HG03135 (cell line): ENCODE results near the gene RAB8A.

Experiments
- ATAC-seq: cut with Tn5 transposase; IDR thresholded peaks from one replicate; pipeline ENCODE4 v1.9.1; 2021; ENCODE audit warnings: mild to moderate bottlenecking, moderate library complexity; ENCODE audit not compliant: unreplicated experiment

The RAB8A gene

DNA sequence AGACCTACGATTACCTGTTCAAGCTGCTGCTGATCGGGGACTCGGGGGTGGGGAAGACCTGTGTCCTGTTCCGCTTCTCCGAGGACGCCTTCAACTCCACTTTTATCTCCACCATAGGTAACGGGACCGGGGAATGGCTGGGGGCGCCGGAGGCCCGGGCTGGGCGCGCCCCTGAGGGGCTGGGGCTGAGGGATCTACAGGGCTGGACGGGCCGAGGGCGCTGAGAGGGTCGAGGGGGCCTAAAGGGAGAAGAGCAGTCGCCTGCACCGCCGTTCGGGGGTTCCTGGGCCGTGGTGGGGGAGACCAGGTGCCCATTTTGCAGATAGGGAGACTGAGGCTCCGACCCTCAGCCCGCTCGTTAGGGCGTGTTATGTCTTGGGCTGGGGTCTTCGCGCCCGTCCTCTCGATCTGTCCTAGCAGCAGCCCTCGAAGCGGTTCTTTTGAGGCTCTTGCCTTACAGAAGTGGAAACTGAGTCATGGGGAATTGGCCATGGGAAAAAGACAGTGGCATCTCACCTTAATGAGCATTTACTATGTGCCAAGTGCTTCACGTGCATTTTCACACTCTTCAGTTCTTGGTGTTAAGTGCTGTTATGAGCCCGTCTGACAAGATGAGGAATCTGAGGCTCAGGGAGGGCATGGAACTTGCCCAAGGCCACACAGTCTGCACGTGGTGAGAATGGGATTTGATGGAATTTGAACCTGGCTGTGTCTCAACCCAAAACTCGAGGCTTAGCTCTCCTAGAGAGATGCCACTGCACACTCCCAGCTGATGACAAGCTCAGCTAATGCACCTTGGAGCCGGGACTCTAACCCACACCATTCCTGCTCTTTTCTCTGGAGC, 442 bp downstream of the RAB8A start:
- peak; percentile 4 for ATAC-seq

DNA sequence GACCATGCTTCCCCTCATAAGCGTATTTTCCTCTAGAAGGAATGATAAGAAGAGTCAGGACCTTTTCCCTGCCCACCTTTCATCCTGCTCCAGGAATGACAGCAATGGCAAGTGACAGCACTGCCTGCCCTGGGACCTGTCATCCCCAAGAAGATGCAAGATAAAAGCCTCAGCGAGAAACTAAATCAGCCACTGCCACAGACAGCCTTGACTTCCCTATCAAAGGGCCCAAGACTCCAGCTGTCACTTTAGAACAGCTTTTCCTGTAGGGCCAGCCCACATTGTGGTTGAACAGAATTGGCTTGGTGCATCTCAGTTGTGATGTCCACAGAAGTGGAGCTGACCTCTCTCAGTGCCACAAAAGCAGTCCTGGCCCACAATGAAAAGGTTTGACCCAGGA, 1.1 kb downstream of the RAB8A start:
- no peak for ATAC-seq

DNA sequence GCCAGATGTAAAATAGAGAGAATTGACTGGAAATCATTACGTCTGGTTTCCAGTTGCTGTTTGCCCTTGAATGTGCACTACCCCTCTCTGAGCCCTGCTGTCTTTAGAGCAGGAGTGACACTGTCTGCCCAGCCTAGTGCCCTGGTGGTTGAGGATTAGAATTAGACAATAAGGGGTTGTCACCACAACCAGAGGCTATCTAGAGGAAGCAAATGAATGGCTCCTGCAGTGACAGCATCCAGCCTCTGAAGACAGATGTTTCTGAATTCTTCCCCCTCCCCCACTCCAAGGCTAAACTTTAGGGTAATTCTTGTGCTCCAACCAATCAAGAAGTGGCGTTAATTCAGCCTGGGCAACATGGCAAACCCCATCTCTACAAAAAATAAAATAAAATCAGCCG, 2.0 kb downstream of the RAB8A start:
- ATAC-seq = no peak

DNA sequence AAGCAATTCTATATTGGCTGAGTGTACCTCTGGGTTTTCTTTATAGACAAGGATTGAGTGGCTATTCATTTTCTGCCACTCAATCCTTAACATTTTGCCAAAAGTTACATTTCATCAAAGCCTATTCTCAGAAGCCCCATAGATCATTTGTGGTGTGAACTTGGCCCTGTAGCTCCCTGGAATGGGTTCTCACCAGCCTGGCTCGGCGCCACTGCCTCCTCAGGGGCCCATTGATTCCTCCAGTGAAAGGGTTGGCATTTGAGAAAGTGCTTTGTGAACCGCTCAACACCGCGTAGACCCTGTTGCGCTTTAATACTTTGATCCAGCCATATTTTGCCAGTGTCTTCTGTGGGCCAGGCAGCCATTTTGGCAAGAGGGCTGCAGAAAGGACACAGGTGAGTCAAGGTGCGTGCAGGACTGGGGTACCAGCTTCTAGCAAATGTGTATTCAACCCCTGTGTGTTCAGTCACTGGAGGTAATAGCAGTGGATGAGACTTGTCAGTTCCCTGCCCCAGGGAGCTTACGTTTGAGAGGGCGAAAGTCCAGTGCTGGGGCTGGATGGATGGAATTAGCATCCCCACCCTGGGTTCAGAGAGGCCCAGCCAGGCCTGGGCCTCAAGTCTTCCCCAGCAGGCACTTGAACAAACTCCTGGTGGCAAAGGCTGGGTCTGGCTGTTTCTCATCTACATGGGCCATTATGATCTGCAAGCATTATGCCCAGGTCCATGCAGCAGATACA, 3.8 kb downstream of the RAB8A start:
- ATAC-seq = no peak

DNA sequence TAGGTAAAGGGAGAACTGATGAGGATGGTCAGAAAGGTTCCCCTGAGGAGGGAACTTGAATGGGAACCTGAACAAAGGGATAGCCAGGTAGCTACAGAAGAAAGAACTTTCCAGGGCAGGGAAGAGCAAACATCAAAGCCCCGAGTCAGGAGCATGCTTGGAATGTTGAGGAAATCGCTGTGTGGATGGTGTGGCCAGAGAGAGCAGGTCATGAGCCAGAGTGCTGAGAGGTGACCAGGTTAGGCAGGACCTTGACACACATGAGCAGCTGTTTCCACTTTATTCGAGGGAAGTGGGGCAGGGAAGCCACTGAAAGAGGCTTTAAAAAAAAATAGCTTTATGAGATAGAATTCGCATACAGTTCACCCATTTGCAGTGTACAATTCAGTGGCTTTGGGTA, 4.4 kb downstream of the RAB8A start:
- no peak for ATAC-seq

DNA sequence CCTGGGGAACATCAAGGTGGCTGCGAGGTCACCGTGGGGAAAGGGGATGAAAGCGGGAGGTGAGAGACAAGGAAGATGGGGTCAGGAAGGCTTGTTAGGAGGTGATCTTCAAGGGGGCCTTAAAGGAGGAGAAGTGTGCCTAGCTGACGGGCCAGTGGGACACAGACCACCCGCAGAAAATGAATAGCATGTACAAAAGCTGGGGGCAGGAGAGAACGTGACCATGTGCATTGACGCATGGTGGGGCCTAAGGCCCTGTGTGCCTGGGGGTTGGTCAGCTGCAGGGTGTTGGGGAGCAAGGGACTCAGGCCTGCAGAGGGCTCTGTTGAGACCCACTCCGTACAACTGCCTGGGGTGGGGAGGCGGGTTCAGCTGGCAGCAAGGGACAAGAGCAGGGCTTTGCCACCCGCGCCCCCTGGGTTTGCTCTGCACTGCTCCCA, 5.9 kb downstream of the RAB8A start:
- ATAC-seq = no peak

DNA sequence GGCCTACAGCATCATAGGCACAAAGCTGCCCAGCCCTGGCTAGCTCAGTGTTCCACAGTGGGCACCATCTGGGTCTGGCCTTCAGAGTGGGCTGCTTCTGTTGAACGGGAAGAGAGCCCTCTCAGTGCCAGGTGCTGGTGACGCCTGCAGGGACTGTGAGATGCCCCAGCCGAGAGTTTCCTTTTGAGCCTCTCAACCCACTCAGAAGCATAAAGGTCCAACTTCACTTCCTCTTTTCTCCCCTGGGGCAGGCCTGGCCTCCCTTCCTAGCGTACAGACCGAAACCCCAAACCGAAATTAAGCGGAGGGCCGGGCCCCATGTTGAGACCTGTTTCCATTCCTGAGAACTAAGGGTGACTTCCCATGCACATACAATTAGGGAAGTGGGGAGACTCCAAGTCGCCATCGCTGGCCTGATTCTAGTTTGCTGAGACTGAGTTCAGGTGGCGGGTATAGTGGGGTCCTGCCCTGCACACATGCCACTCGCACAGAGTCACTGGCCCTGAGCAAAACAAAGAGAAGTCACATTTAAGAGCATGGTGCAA, 6.9 kb downstream of the RAB8A start:
- ATAC-seq = peak; percentile 76

DNA sequence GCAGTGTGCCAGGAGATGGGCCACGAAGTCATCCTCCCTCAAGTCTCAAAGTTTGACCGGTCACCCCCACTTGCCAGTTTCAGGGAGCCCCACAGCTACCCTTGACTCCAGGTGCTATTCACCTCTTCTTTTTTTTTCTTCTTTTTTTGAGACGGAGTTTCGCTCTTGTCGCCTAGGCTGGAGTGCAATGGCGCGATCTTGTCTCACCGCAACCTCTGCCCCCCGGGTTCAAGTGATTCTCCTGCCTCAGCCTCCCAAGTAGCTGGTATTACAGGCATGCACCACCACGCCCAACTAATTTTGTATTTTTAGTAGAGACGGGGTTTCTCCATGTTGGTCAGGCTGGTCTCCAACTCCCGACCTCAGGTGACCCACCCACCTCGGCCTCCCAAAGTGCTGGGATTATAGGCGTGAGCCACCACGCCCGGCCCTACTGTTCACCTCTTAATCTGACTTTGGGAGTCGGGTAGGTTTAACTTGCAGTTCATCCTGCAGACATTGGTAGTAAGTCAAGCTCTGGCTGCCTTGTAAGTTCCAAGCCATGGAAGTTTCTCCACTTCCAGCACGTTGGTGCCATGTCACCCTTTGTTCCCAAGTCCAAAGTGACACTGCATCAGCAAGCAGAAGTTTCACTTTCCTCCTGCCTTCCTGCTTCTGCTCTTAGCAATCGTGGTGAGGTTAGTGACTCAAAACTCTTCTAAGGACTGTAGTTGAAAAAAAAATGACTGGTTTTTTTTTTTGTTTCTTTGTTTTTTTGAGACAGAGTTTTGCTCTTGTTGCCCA, 7.6 kb downstream of the RAB8A start:
- peak; percentile 3 for ATAC-seq

DNA sequence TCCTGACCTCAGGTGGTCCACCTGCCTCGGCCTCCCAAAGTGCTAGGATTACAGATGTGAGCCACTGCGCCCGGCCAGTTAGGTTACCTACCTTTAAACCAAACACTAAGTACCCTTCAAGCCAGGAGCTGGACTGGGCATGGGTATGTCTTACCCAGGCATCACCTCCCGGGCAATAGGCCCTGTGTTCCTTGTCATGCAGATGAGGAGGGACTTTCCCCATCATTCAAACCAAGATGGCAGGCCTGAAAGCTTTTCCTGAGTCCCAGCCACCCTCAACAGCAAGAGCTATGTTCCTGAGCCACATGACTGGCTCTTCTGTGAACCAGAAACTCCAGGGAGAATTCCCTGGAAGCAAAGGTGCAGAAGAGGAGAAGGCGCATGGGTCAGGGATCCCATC, 9.5 kb downstream of the RAB8A start:
- no peak for ATAC-seq

DNA sequence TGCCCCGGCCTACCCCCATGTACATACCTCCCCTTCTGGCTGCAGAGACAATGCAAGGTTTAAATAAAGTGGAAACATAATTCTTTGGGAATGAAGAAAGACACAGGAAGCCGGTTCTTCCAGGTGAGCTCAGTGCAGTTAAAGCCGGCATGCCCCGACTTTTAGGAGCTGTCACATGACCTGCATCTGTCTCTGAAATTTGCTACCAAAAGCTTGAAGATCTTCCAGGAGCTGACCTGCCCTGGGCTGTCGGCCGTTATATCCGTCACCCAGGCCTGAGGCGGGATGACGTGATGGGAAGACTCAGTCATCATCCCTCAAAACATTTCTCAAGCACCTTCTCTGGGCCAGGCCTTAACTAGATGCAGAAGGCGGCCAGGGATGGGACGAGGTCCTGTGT, 10.3 kb downstream of the RAB8A start:
- ATAC-seq = no peak

DNA sequence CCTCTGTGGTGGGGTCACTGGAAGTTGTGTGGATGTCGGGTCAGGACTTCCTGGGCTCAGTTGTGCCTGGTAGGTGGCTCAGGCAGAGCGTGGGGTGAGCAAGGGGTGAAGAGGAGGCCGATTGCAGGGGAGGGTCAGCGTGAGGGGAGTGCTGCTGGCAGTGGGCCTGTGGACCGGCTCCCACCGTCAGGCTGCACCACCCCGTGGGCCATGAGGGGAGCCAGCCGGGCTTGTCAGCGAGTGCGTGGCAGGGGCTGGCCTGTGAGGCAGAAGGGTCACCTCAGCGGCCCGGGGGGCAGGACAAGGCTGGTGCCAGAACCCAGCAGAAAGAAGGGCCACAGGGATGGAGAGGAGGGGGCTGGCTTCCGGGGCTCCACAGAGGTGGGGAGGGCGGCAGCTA, 13.3 kb downstream of the RAB8A start:
- no peak for ATAC-seq

DNA sequence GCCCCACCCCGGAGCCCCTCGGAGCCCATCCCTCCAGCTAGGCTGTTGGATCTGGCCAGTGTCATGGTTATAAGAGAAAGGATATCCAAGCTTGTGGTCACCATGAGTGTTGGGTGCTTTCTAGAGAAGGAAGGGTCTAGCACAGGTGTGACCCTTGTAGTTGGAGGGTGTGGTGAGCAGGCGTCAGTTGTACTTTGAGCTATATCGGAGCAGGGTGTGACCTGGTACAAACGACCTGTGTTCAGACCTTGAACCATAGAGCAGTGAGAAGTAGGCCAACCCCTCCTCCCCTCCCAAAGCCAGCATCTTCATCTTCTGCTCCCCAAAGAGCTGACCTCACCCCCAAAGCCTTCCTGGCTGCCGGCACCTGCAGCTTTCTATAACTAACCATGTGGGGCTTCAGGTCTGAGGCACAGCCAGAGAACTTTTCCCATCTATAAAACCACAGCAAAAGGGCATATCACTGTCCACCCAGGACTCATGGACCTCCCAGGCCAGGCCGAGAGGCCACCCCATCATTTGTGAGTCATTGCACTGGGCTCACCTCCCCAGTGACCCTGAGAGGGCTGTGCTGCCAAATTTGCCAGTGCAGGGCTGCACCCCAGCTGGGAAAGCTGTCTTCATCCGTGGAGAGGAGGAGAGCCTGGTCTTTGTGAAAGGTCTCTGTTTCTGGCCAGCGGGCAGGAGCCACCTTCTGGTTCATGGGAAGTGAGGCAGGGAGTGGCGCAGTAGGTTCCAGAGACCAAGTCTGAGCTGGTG, 14.2 kb downstream of the RAB8A start:
- ATAC-seq = no peak

DNA sequence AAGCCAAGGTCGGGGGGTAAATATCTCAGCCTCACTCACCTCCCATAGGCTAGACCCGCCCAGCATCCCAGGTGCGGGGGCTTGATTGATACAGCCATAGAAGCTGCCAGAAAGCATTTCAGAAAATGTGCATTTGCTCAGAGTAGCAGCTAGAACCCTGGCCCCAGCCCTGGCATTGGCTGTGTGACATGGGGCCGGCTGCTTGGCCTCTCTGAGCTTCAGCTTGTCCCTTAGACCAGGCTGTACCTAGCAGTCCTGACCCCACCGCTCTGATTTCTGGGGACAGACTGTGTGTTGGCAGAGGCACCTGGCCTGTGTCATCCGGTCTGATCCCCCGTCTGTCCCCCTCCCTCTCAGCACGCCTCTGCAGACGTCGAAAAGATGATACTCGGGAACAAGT, 15.4 kb downstream of the RAB8A start:
- ATAC-seq = no peak

DNA sequence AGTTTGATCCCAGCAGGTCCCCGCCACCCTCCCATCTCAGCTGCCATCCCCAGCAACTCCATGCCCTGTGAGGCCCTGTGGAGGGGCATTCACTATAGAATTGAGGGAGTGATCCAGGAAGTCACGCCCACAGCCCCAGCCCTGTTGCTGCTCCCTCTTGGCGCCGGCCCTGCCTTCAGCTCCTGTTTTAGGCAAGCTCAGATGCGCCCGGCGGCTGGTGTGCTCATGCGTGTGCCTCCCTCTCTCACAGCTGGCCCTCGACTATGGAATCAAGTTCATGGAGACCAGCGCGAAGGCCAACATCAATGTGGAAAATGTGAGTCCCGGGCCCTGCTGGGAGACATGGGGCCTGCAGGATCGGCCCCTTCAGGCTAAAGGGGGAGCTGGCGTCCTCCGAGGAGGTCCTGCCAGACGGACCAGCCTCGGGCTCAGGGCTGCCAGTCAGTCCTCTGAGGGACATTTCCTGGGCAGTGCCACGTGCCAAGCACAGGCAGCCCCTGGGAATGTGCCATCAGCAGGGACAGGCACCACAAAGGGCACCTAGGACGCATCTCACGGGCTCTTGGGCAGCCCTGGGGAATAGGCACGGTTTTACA, 16.2 kb downstream of the RAB8A start:
- ATAC-seq = no peak

DNA sequence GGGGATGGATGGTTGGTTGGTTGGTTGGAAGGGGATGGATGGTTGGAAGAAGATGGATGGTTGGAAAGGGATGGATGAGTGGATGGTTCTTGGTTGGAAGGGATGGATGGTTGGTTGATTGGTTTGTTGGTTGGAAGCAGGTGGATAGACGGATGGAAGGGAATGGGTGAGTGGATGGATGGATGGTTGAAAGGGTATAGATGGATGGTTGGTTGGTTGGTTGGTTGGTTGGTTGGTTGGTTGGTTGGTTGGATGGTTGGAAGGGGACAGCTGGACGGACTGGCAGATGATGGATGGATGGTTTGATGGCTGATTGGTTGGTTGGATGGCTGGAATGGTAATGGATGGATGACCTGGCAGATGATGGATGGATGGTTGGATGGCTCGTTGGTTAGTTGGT, 20.0 kb downstream of the RAB8A start:
- ATAC-seq = no peak

DNA sequence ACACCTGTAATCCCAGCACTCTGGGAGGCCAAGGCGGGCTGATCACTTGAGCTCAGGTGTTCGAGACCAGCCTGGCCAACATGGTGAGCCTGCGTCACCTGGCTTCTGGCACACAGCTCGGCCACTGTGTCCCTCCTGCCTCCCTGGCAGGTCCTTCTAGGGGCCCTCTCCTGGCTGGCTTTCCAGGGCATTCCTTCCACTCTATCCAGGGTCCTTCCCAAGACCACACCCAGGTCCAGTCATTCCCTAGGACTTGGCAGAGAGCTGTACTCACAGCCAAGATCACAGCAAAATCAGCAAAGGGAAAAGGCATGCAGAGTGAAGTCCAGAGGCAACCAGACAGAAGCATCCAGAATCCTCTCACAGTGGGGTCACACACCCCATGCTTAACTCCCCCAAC, 22.1 kb downstream of the RAB8A start:
- no peak for ATAC-seq

DNA sequence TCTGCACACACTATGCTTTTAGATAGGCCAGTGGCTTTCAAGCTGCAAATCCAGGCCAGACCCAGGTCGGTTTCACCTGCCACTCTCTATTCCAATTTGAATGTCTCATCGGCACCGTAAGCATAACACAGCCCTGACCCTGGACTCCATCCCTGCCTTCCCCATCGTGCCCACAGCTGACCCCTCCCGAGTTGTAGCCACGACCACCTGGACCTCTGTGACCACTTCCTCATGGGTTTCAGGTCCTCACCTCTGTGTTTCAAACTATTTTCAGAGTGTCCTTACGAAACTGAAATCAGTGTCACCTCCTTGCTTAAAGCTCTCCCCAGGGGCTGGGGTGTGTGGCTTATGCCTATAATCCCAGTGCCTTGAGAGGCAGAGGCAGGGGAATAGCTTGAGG, 22.8 kb downstream of the RAB8A start:
- ATAC-seq = no peak

DNA sequence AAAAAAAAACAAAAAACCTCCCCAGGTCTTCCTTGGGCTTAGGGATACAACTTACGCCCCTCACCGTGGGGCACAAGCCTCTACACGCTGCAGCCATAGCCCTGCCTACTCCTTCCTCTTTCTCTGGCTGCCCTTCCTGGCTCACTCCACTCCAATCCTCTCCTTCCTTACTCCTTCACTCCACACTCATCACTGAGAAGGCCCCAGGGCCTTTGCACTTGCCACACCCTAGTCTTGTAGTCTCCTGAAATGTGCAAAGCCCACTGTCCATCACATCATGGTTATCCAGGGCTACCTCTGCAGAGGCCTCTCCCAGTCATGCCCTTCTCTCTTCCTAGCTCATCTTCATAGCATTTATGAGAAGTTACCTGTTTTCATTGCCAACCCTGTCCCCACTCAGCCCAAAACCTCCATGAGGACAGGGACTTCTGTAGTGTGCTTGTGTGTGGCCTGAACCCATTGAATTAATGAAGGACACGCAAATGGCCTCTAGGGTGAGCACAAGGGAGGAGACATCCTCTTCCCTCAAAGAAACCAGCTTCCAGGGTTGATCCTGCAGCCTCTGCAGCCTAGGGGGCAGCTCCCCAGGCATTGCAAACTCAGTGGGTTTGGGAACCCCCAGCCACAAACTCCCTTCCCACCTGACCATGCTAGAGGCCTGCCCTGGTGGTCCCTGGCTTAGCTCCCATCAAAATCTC, 23.9 kb downstream of the RAB8A start:
- no peak for ATAC-seq

DNA sequence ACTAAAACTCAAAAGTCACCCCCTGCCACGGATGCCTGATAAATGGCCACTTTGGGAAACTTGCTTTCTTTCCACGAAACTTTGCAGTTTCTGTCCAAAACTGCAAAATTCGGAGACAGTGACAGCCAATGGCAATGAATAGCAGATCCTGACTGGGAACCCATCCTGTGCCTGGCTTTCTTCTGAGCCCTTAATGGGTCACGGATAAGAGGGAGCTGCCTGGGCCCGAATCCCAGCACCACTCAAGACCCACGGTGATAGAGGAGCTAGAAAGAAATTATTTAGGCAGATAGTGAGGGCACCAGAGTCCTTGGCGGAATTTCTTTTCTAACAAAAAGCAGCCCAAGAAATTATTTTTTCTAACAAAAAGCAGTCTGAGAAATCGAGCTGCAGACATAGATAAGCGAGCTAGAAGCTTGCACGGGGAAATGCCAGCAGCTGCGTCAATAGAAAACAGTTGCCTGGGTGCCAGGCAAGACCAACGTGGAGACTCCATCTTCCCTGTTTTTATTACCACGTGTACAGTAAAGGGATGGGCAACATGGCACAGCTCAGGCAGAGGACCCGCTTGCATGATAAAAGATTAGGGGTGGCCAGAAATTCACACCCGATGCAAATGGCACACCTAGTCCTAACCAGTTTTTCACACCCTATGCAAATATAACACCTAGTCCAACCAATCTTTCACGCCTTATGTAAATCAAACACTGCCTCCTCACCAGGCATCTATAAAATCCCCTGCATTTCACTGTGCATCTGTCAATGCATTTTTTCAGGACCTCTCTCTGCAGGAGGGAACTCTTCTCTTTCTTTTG, 24.7 kb downstream of the RAB8A start:
- no peak for ATAC-seq
